ENCODE measurements around the gene TLR6.

DNA sequence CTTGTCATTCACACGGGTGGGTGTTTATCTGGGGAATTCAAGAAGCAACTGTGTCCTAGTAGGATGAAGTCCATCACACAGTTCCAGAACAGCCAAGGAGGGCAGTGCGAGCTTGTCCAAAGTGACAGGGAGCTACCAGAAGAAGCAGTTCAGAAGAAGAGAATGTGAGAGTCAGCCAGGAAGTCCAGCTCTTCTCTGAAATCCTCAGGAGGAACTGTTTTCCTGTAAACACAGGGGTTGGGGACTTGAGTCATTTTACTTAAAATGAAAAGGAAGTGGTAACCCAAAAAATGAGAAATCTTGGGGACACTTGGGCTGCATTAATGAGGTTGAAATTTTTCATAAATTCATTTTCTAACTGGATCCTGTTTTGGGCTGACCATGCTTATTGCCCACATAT, 65.6 kb downstream of the TLR6 start:
- TF ChIP-seq EZH2 (IDR thresholded peaks at IDR 0.05; ENCODE audit: insufficient read depth, poor library complexity, severe bottlenecking) (no peak), EZH2phosphoT487 (IDR thresholded peaks at IDR 0.05; ENCODE audit: insufficient read depth, low read depth) (no peak)

Measured in GM23248 (cell line).